ENCODE data around the gene KCNJ16.

DNA sequence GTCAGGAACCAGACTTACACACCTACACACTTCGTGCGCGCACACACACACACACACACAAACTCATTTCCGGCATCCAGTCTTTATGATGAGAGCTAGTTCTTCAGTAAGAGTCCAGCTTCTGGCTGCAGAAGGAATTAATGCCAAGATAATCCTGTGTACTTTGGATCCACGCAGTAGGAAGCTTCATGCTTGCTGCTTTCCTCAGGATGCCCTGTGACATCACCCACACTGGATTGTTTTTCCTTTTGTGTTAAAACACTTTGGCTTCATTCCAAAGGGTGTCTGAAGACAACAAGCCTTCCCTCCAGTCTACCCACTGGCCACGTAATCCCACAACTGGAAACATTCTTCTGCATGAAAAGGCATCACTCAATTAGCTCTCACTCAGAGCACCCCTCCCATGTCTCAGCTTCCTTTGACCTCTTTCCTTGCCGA is 35.4 kb downstream of the KCNJ16 start:
- no peak for TF ChIP-seq POLR2A (IDR thresholded peaks at IDR 0.05)
- TF ChIP-seq, protein P1, sequence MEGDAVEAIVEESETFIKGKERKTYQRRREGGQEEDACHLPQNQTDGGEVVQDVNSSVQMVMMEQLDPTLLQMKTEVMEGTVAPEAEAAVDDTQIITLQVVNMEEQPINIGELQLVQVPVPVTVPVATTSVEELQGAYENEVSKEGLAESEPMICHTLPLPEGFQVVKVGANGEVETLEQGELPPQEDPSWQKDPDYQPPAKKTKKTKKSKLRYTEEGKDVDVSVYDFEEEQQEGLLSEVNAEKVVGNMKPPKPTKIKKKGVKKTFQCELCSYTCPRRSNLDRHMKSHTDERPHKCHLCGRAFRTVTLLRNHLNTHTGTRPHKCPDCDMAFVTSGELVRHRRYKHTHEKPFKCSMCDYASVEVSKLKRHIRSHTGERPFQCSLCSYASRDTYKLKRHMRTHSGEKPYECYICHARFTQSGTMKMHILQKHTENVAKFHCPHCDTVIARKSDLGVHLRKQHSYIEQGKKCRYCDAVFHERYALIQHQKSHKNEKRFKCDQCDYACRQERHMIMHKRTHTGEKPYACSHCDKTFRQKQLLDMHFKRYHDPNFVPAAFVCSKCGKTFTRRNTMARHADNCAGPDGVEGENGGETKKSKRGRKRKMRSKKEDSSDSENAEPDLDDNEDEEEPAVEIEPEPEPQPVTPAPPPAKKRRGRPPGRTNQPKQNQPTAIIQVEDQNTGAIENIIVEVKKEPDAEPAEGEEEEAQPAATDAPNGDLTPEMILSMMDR (IDR thresholded peaks at IDR 0.05), result no peak
